HEK293T (cell line): Measurements from ENCODE around the gene ZNF536.

Experiments used
- BHLHE40 ChIP-seq: fragments of 450-650 bp; IDR thresholded peaks from 2 replicates; pipeline ENCODE4 v1.6.1; 2016; ENCODE audit warnings: mild to moderate bottlenecking, moderate library complexity, borderline replicate concordance
- FOXK2 ChIP-seq: fragments of 450-650 bp; IDR thresholded peaks from 2 replicates; pipeline ENCODE4 v1.6.1; 2016; ENCODE audit warnings: mild to moderate bottlenecking
- L3MBTL2 ChIP-seq: fragments of 450-650 bp; conservative IDR thresholded peaks from 2 replicates; pipeline ENCODE4 v1.6.1; 2016; ENCODE audit warnings: mild to moderate bottlenecking
- SP1 ChIP-seq: fragments of 450-650 bp; IDR thresholded peaks from 2 replicates; pipeline ENCODE4 v1.6.1; 2017
- SUZ12 ChIP-seq: fragments of 450-650 bp; IDR thresholded peaks from 2 replicates; pipeline ENCODE4 v1.6.1; 2016; ENCODE audit warnings: mild to moderate bottlenecking
- TARDBP ChIP-seq: fragments of 450-650 bp; IDR thresholded peaks from 2 replicates; pipeline ENCODE4 v1.6.1; 2016

DNA sequence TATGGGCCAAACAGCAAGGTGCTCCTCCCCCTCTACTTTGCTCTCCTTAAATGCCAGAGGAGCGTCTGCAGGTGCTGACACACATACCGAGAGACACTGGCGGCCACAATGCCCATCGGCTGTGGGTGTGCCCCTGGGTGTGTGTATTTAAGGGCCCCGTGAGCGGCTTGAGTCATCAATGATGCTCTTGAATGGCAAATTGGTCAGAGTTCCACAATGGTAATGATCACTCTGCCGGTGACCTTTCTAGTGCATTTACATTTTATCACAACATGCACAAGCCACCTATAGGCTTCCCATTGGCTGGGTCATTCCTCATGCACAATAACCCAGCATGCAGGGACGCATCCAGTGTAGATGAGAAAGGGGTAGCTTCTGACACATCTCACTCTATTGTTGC lies 124.8 kb downstream of the ZNF536 start:
- TF ChIP-seq TARDBP, result no peak
- TF ChIP-seq SUZ12, result no peak
- no peak for TF ChIP-seq FOXK2
- TF ChIP-seq L3MBTL2, result no peak
- TF ChIP-seq BHLHE40, result no peak
- TF ChIP-seq SP1, result no peak
